GM21526 (cell line): Measurements from ENCODE around the gene GRK5.

Experiments
- ATAC-seq: cut with Tn5 transposase; IDR thresholded peaks from one replicate; pipeline ENCODE4 v1.9.1; 2021; ENCODE audit warnings: moderate library complexity; ENCODE audit not compliant: unreplicated experiment, low FRiP score

Gene GRK5

GRCh38 chr10:119488675-119489074, 281.3 kb downstream of the GRK5 start:
- no peak for ATAC-seq

- ATAC-seq, result no peak
Observed at GRCh38 chr10:119489991-119490326, 282.6 kb downstream of the GRK5 start.

DNA sequence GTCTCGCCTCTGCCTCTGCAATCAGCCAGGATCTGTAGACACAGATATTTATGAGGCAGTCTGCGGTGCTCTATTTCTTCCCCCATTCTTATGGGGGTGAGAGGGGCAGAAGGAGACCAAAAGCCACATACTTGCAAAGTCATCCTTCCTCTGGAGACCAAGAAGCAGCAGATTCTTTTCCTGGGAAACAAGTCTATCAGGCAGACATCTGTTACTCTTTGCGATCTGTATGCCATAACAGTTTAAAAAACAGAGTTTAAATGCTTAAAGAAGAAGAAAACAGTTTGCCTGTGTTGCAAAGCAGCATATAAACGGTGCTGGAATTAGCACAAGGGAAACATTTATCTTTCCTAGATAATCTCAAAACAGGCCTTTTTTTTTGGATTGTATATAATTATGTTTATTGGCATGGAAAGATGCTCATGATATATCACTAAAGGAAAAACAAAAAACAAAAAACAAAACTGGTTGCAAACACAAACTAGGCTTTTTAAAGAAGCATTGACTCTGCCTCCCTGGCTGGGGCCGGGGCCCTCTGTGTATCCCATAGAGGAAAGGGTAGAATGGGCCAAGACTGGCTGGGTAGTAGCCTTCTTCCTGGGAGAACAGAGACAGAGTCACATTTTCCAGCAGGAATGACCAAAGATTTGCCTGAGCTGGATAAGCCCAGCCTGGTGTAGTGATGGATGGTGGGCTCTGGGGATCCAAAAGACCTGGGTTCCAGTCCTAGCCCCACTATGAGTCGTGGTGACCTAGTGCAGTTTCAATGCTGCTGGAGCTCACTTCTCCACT, 284.8 kb downstream of the GRK5 start:
- no peak for ATAC-seq

- no peak for ATAC-seq
Observed at GRCh38 chr10:119493155-119493554, 285.8 kb downstream of the GRK5 start.

GRCh38 chr10:119494236-119495020, 287.1 kb downstream of the GRK5 start:
- ATAC-seq, result no peak

DNA sequence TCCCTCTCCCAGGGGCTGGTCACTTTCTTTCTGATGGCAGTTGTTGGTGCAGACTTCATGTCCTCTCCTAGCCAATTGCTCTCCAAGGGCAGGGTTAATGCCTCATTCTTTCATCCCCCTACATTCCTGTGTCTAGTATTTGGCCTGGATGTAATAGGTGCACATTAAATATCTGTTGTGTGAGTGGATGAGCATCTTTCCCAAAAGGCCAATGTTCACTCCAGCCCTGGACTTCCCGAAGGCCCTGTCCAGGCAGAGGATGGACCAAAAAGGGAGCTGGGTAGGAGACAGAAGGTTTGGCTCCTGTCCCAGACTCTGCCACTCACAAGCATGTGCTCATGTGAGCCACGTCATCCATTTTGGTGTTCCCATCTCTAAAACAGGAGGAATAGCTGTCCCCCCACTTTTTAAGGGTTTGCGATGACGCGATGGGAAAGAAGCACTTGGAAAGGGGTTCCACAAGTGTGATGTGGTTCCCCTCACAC, 287.7 kb downstream of the GRK5 start:
- ATAC-seq, result no peak

DNA sequence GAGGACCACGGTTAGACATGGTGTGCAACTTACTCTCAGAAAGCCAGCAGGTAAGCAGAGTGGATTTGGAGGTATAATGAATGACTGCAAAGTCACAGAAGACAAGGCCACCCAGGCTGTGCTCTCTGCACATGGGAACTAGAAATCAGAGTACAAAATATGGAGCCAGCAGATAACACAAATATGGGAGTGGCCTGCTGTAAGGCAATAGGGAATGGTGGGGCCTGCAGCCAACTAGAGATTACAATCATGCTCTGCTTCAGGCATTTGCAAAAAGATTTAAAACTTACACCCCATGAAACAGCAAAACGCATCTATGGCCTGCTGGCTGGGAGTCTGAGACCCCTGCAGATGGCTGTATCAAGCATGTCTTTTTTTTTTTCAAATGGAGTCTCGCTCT, 288.2 kb downstream of the GRK5 start:
- no peak for ATAC-seq

DNA sequence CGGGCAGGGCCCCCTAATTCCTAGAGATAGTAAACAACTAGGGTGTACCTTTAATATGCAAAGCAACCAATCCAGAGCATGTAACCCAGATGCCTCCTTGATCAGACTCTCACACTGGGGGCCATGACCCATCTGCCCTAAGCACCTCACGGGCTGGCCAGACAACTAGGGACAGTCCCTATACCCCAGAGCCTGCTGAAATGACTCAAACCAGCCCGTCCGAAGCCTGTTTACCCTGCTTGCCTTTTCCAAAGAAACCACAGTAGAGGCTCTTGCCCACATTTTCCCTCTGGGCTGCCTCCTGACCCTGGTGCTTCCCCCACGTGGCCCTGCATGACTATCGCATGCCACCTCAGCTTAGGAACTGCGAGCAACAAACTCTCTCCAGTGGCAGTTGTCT, 288.9 kb downstream of the GRK5 start:
- ATAC-seq, result peak; percentile 72

DNA sequence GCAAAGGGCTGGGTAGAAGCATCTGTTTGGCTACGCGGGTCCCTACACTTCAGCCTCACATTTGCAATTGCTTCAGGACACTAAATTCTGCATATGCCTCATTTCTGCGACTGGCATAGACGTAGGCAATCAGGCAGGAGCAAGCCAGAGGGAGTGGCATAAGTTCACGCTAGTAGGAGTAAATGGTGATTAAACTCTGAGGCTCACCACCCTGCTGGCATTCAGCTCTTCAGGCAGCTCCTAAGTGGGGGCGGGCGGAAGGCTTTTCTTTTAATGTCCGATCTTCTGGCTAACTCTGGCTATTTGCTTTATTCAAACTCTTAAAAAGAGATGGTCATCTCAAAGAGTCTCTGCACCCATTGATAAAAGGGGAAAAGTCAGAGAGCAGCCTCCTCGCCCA, 289.9 kb downstream of the GRK5 start:
- no peak for ATAC-seq

- ATAC-seq, result no peak
Observed at GRCh38 chr10:119498889-119499676, 291.7 kb downstream of the GRK5 start.

- no peak for ATAC-seq
Observed at GRCh38 chr10:119499677-119500002, 292.3 kb downstream of the GRK5 start.

GRCh38 chr10:119500123-119500795, 292.9 kb downstream of the GRK5 start:
- no peak for ATAC-seq

DNA sequence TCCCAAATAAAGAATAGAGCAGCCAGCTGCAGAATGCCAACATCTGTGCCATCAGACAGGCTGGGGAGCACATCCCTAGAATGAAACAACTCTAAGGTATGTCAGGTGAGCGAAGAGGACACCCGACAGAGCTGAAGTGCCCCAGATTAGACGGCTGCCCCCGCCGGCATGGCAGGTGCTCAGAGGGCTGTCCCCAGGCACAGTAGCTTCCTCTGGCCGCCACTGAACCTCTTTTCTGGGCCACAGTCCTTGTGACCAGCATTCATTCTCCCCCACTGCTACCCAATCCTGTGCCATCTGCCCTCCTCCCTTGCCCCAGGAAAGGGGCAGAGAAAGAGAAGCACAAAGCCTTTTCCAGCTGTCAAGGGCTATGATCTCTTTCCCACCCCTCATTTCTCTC, 293.4 kb downstream of the GRK5 start:
- ATAC-seq, result no peak

DNA sequence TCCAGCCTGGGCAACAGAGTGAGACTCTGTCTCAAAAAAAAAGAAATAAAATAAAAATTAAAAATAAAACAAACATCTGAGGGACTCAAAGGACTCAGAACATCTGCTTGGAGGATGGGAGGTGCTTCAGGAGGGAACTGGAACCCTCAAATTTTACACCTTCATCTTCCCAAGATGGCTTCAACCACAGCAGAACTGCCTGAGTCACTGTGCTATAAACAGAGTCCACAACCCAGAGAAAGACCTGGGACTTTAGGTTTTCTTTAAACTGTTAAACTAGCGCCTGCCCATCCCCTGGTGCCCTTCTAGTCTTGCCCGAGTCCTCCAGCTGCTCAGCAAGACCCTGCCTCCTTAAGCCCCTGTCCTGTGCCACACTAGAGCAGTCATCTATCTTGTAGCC, 294.3 kb downstream of the GRK5 start:
- ATAC-seq, result no peak

- ATAC-seq, result no peak
Observed at GRCh38 chr10:119502209-119502608, 294.8 kb downstream of the GRK5 start.

- ATAC-seq, result no peak
Observed at GRCh38 chr10:119502618-119503155, 295.3 kb downstream of the GRK5 start.

- ATAC-seq, result no peak
Observed at GRCh38 chr10:119503821-119504220, 296.4 kb downstream of the GRK5 start.

GRCh38 chr10:119504651-119505050, 297.3 kb downstream of the GRK5 start:
- no peak for ATAC-seq

DNA sequence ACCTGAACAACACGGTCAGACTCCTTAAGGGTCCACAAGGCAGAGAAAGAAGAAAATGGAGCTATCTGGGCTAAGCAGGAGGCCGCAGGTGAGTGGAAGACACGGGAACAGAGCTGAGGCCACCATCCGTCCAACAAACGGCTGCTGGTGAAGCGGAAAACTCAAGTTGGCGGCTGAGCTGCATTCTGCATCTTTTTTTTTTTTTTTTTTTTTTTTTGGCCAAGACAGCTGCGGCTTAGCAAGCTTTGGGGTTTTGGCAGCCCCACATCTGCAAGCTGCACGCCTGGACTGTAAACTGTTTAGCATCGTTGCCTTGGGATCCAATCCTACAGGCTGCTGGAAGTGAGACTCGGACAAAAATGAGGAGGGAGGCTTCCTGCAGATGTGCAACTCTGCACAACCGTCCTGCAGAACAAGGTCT, 297.8 kb downstream of the GRK5 start:
- ATAC-seq, result no peak
